ENCODE results near the gene ADAD1.

ADAD1 gene

DNA sequence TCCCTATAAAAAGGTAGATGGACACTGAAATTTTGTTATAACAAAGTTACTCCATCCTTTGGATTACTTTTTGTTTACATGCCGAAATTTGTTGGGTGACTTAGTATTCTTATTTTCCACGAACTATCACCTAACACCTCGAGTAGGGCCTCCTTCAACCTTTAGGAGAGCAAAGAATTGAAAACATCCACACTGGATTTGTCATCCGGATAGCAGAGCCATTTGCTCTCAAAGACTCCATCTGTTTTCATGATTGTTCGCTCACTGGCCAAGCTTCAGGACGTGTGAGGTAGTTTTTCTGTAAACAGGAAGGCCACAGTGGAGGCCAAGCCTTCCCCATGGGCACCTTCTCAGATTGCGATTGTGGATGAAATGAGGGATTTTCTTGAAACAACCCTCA, at the start of gene ADAD1:
TSS of gene ADAD1 (plus strand) at position 301 of the 400 bp plus-strand sequence. CDS start 1,059 bp downstream, outside the sequence.
- H3K4me3 ChIP-seq (replicated peaks in 1 of 2; ENCODE audit: low read depth in 2 of 2, low read length in 2 of 2) = no peak within 1 kb of the TSS
- no peak for DNase-seq (ENCODE audit: low read depth in 2 of 2)
- TF ChIP-seq, protein P1, sequence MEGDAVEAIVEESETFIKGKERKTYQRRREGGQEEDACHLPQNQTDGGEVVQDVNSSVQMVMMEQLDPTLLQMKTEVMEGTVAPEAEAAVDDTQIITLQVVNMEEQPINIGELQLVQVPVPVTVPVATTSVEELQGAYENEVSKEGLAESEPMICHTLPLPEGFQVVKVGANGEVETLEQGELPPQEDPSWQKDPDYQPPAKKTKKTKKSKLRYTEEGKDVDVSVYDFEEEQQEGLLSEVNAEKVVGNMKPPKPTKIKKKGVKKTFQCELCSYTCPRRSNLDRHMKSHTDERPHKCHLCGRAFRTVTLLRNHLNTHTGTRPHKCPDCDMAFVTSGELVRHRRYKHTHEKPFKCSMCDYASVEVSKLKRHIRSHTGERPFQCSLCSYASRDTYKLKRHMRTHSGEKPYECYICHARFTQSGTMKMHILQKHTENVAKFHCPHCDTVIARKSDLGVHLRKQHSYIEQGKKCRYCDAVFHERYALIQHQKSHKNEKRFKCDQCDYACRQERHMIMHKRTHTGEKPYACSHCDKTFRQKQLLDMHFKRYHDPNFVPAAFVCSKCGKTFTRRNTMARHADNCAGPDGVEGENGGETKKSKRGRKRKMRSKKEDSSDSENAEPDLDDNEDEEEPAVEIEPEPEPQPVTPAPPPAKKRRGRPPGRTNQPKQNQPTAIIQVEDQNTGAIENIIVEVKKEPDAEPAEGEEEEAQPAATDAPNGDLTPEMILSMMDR (IDR thresholded peaks at IDR 0.05; ENCODE audit: low read depth, low read length) = no peak

DNA sequence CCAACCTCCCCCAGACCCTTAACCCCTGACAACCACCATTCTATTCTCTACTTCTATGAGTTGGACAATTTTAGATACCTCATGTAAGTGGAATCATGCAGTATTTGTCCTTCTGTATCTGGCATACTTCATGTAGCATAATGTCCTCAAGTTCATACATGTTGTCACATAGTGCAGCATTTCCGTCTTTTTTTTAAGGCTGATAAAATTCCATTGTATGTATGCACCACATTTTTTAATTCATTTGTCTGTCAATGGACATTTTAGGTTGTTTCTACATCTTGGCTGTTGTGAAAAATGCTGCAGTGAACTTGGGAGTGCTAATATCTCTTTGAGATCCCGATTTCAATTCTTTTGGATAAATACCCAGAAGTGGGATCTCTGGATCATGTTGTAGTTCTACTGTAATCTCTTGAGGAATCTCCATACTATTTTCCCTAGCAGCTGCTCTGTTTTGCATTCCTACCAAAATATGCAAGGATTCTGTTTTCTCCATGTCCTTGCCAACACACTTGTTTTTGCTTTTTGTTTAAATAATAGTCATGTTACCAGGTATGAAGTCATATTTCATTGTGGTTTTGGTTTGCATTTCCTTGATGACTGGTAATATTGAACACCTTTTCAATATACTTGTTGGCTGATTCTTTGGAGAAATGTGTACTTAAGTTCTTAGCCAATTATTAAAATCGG, 48.8 kb upstream of the ADAD1 start:
- peak; percentile 40 to 65 for DNase-seq (ENCODE audit: low read depth in 2 of 2)
- no peak overlapping the region for H3K4me3 ChIP-seq (replicated peaks in 1 of 2; ENCODE audit: low read depth in 2 of 2, low read length in 2 of 2)
- TF ChIP-seq, protein P1 (IDR thresholded peaks at IDR 0.05; ENCODE audit: low read depth, low read length) = no peak

DNA sequence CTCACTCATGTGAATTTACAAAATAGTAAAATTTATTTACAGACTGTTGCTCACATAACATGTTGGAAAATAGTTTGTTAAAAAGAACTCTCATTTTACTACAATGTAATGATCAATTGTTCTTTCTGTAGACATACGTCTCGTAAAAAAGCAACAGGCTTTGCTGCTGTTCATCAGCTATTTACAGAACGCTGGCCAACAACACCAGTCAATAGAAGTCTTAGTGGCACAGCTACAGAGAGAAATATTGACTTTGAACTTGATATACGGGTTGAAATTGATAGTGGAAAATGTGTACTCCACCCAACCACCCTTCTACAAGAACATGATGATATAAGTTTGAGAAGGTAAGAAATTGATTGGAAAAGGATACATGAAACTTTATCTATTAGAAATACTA, 47.6 kb upstream of the ADAD1 start:
- no peak overlapping the region for H3K4me3 ChIP-seq (replicated peaks in 1 of 2; ENCODE audit: low read depth in 2 of 2, low read length in 2 of 2)
- TF ChIP-seq, protein P1 (IDR thresholded peaks at IDR 0.05; ENCODE audit: low read depth, low read length) = no peak
- DNase-seq (ENCODE audit: low read depth in 2 of 2) = no peak

DNA sequence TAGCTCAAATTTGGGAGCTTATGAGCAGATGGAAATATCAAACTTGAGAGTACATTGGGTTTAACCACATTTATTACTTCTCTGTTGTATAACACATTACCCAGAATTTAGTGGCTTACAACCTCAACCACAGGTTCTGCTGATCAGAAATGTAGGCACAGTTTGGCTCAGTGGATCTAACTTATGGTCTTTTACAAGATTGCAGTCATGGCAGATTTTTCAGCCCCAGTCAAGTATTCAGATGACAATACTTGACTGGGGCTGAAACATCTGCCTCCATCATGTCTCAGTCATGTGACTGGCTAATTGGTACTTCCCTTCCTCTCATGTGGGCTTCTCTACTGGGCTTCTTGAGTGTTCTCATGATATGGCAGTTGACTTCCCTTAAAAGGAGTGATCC, 44.0 kb upstream of the ADAD1 start:
- no peak overlapping the region for H3K4me3 ChIP-seq (replicated peaks in 1 of 2; ENCODE audit: low read depth in 2 of 2, low read length in 2 of 2)
- no peak for DNase-seq (ENCODE audit: low read depth in 2 of 2)
- TF ChIP-seq, protein P1 (IDR thresholded peaks at IDR 0.05; ENCODE audit: low read depth, low read length) = no peak

DNA sequence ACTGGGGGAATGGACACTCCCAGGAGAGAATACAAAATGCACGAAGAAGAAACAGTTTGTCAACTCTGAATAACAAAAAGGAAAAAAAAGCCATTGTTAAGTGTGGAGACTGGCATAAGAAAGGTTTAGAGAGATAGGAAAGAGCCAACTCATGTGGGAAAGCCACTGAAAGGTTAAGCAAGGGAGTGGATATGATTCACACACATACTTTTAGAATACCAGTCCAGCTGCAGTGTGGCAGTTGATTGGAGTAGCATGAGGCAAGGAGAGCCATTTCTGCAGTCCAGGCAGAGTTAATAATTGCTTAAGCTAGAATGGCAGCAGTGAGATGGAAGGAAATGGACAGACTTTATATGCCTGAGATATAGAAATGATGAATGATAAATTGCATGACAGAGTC, 36.9 kb upstream of the ADAD1 start:
- TF ChIP-seq, protein P1 (IDR thresholded peaks at IDR 0.05; ENCODE audit: low read depth, low read length) = no peak
- DNase-seq (ENCODE audit: low read depth in 2 of 2) = peak; percentile 84 to 91
- H3K4me3 ChIP-seq (replicated peaks in 1 of 2; ENCODE audit: low read depth in 2 of 2, low read length in 2 of 2) = no peak overlapping the region

DNA sequence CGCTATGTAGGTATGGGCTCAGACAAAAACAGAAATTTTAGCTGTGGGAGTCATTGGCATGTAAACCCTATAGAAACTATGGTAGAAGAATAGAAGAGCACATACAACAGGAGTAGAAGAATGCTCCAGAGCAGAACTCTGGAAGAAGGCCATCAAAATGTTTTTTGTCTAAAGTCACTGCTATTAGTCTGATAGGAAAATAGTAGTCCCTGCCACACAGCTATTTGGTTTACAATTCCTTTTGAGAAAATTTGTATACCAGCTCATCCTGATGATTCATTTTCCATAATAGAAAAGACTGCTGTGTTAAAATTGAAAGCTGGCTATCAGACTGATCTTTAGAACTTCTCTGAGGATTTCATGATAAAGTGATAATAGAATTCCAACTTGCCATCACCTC, 32.8 kb upstream of the ADAD1 start:
- DNase-seq (ENCODE audit: low read depth in 2 of 2) = peak in 1 of 2 donors; percentile 7
- TF ChIP-seq, protein P1 (IDR thresholded peaks at IDR 0.05; ENCODE audit: low read depth, low read length) = no peak
- H3K4me3 ChIP-seq (replicated peaks in 1 of 2; ENCODE audit: low read depth in 2 of 2, low read length in 2 of 2) = no peak overlapping the region

DNA sequence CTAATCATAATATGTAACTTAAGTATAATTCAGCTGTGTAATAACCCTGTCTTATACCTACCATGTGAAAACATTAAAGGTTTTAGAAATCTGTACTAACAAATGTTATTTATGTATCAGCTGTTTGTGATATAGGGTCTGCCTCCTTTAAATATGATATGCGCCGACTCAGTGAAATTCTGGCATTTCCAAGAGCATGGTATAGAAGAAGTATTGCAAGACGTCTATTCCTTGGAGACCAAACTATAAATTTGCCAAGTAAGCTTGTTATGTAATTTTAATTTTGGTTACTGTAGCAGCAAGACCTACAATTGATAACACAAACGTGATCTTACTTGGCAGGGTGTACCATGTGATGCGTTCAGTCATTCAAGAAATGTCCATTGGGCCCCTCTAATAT, 32.3 kb upstream of the ADAD1 start:
- no peak overlapping the region for H3K4me3 ChIP-seq (replicated peaks in 1 of 2; ENCODE audit: low read depth in 2 of 2, low read length in 2 of 2)
- no peak for DNase-seq (ENCODE audit: low read depth in 2 of 2)
- TF ChIP-seq, protein P1 (IDR thresholded peaks at IDR 0.05; ENCODE audit: low read depth, low read length) = no peak
